Peyer's patch (tissue), 4 donors: Measurements from ENCODE around the gene CD1C. TPM values are rescaled to one million over a fixed set of nuclear protein-coding genes. Genes with fewer than 3 reads are reported as not detected.
"Not testable (repeated sequence)": the region's sequence is repeated elsewhere in the genome, so short reads cannot be mapped to it uniquely, and the experiment has no call there.

Experiments used
- DNase-seq, 3 donors: peaks; one replicate each; pipeline ENCODE4 v3.0.0-alpha.2; 2017 to 2019
- H3K27ac ChIP-seq, 4 donors: fragments of 200-600 bp; sonication (generic); one replicate each; pipeline ENCODE4 v1.5.1; 2016 to 2019
- H3K27me3 ChIP-seq, 2 donors: fragments of 200-600 bp; sonication (generic); one replicate each; pipeline ENCODE4 v1.5.1; 2019
- H3K36me3 ChIP-seq, 3 donors: fragments of 200-600 bp; sonication (generic); one replicate each; pipeline ENCODE4 v1.5.1; 2016 to 2019
- H3K4me1 ChIP-seq, 4 donors: fragments of 200-600 bp; sonication (generic); one replicate each; pipeline ENCODE4 v1.5.1; 2016 to 2019
- H3K4me3 ChIP-seq, 4 donors: fragments of 200-600 bp; sonication (generic); 1 replicate in 3 of 4; 2 replicates in 1 of 4; pipeline ENCODE4 v1.5.1; 2016 to 2019; ENCODE audit warnings: mild to moderate bottlenecking in 1 of 4
- H3K9me3 ChIP-seq, 4 donors: fragments of 200-600 bp; sonication (generic); one replicate each; pipeline ENCODE4 v1.5.1; 2016 to 2019; ENCODE audit warnings: mild to moderate bottlenecking in 1 of 4
- POLR2A ChIP-seq, 2 donors: fragments of 450-650 bp; IDR thresholded peaks; one replicate each; pipeline ENCODE4 v1.5.1; 2017; ENCODE audit warnings: antibody characterized with exemption in 2 of 2, mild to moderate bottlenecking in 2 of 2, moderate library complexity in 2 of 2
- total RNA-seq, 4 donors: library from RNA; depleted of rRNA; stranded (reverse); fragments of >200 nt; gene quantifications; one replicate each; pipeline ENCODE4 v1.1.0, GENCODE V29; 2016
- TF ChIP-seq, protein P1 (sequence below), 6 experiments: fragments of 450-650 bp in 4 of 6; fragments of 200-600 bp in 2 of 6; sonication (generic) in 1 of 6; IDR thresholded peaks; one replicate each; pipeline ENCODE4 v1.5.1; 2017 to 2019; ENCODE audit warnings: antibody characterized with exemption in 6 of 6, mild to moderate bottlenecking in 3 of 6, moderate library complexity in 1 of 6

Gene CD1C
- total RNA-seq, 4 donors from 2014 or later: 1.3 to 15.7 TPM; not detected in 2

DNA sequence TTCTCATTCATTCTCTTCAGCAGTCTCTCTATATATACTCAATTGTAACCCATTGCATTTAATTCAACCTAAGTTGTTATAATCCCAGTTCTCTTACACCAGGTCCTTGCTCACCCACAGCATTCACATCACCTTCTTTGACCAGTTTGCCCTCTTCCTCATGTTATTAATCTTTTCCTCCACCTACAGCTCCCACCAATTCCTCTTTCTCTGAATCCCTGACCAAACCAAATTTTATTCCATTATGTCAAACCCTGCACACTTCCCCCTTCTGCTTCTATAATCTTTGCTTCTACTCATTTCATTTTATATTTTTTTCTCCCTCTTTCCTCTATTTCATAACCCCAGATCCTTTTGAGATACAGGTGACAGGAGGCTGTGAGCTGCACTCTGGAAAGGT is 34.1 kb upstream of the CD1C start:
- Histone ChIP-seq H3K9me3 (no peaks in the 10 kb centered on the region), H3K36me3 (no peaks in the 10 kb centered on the region)

GRCh38 chr1:158256747-158257146 is 33.0 kb upstream of the CD1C start:
- H3K36me3 ChIP-seq, H3K27ac ChIP-seq, H3K4me1 ChIP-seq, H3K9me3 ChIP-seq, H3K4me3 ChIP-seq, H3K27me3 ChIP-seq, DNase-seq: not testable (repeated sequence)

More for the DNA sequence above, 34.1 kb upstream of the CD1C start:
- TF ChIP-seq POLR2A (IDR thresholded peaks at IDR 0.05): no peak
- TF ChIP-seq, protein P1, sequence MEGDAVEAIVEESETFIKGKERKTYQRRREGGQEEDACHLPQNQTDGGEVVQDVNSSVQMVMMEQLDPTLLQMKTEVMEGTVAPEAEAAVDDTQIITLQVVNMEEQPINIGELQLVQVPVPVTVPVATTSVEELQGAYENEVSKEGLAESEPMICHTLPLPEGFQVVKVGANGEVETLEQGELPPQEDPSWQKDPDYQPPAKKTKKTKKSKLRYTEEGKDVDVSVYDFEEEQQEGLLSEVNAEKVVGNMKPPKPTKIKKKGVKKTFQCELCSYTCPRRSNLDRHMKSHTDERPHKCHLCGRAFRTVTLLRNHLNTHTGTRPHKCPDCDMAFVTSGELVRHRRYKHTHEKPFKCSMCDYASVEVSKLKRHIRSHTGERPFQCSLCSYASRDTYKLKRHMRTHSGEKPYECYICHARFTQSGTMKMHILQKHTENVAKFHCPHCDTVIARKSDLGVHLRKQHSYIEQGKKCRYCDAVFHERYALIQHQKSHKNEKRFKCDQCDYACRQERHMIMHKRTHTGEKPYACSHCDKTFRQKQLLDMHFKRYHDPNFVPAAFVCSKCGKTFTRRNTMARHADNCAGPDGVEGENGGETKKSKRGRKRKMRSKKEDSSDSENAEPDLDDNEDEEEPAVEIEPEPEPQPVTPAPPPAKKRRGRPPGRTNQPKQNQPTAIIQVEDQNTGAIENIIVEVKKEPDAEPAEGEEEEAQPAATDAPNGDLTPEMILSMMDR (IDR thresholded peaks at IDR 0.05): no peak
- DNase-seq: no peak
- no peak overlapping the region for H3K4me3 ChIP-seq
- H3K27ac ChIP-seq: no peak overlapping the region
- no peaks in the 10 kb centered on the region for H3K27me3 ChIP-seq
- no peaks in the 10 kb centered on the region for H3K4me1 ChIP-seq

DNA sequence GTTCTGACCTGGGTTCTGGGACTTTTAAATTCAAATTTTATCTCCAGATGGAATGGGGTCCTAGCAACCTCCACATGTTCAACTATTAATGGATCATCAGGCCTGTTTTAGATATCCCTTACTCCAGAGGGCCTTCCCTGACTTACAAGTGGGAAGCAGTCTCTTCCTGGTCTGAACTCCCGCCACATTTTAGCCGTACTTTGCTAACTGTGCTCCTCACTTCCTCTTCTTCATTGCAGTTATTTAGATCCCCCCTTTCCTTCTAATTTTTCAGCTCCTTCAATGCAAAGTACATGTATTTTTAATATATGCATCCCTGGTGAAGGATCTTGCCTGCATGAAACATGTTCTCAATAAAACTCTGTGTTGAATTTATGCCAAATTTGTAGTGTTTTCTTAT is 31.8 kb upstream of the CD1C start:
- DNase-seq: no peak
- Histone ChIP-seq H3K36me3 (no peaks in the 10 kb centered on the region), H3K27ac (no peak overlapping the region), H3K4me1 (no peaks in the 10 kb centered on the region), H3K4me3 (no peak overlapping the region), H3K9me3 (no peaks in the 10 kb centered on the region), H3K27me3 (no peaks in the 10 kb centered on the region)
- TF ChIP-seq POLR2A (IDR thresholded peaks at IDR 0.05): no peak
- TF ChIP-seq, protein P1 (IDR thresholded peaks at IDR 0.05): no peak

DNA sequence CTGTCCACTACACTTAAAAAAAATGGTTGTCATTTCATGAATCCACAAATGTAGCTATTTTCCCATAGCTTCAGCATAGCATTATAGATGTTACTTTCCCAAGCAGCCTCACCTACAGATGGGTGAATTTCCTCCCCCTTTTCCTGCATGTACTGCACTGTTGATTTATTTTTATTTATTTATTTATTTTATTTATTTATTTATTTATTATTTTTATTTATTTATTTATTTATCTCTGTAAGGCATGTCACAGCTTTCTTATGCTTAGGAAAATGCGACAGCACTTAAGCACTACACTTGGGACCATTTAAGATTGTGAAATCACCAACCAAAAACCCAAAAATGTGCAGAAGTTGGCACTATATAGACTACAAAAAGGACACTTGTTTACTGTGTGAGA is 30.6 kb upstream of the CD1C start:
- Histone ChIP-seq H3K9me3 (no peaks in the 10 kb centered on the region), H3K4me3 (no peak overlapping the region), H3K36me3 (no peaks in the 10 kb centered on the region), H3K27ac (no peak overlapping the region), H3K4me1 (no peaks in the 10 kb centered on the region), H3K27me3 (no peaks in the 10 kb centered on the region)
- no peak for DNase-seq
- TF ChIP-seq POLR2A (IDR thresholded peaks at IDR 0.05): no peak
- TF ChIP-seq, protein P1 (IDR thresholded peaks at IDR 0.05): no peak

- H3K27me3 ChIP-seq: no peaks in the 10 kb centered on the region
- H3K36me3 ChIP-seq: no peaks in the 10 kb centered on the region
- TF ChIP-seq, protein P1 (IDR thresholded peaks at IDR 0.05): no peak
- TF ChIP-seq POLR2A (IDR thresholded peaks at IDR 0.05): no peak
- H3K4me3 ChIP-seq: no peak overlapping the region
- DNase-seq: no peak
- no peaks in the 10 kb centered on the region for H3K4me1 ChIP-seq
- H3K9me3 ChIP-seq: no peaks in the 10 kb centered on the region
- no peak overlapping the region for H3K27ac ChIP-seq
These were observed 17.0 kb upstream of the CD1C start for GRCh38 chr1:158272681-158273080.

DNA sequence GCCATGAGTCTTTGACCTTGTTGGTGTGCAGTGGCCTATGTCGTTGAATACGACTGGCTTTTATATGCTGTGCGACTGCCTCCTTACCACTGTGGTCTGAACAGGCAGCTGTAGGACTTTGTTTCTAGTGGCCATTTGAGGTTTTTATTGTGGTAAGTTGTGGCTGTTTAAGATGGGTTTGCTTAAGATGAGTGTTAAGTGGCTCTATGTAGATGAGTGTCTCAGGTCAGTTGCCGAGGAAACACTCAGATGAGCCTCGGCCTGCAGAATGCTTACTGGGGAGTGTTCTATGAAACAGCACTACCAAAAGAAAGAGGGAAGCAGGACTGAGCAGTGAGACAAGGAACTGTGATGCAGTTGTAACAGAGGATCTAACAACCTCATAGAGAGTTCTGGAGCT is 14.9 kb upstream of the CD1C start:
- Histone ChIP-seq H3K27me3 (no peaks in the 10 kb centered on the region), H3K4me1 (no peaks in the 10 kb centered on the region), H3K9me3 (peaks cover 0 to under 1% (median 0%) of the 10 kb centered on the region in 4 donors), H3K36me3 (no peaks in the 10 kb centered on the region), H3K4me3 (no peak overlapping the region), H3K27ac (no peak overlapping the region)
- DNase-seq: no peak
- no peak for TF ChIP-seq POLR2A (IDR thresholded peaks at IDR 0.05)
- TF ChIP-seq, protein P1 (IDR thresholded peaks at IDR 0.05): no peak

DNA sequence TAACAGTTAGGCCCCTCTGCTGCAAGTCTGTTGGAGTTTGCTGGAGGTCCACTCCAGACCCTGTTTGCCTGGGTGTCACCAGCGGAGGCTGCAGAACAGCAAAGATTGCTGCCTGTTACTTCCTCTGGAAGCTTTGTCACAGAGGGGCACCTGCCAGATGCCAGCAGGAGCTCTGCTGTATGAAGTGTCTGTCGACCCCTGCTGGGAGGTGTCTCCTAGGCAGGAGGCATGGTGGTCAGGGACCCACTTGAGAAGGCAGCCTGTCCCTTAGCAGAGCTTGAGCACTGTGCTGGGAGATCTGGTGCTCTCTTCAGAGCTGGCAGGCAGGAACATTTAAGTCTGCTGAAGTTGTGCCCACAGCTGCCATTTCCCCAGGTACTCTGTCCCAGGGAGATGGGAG is 7.3 kb upstream of the CD1C start:
- H3K4me1 ChIP-seq, H3K9me3 ChIP-seq, H3K27ac ChIP-seq, DNase-seq, H3K36me3 ChIP-seq, H3K4me3 ChIP-seq, H3K27me3 ChIP-seq: not testable (repeated sequence)
